BE2C (cell line): ENCODE results near the gene OLFM1.
A peak's percentile ranks its signal among the peaks of the same experiment; 100 is the strongest.

Experiments
- DNase-seq: peaks from one replicate; pipeline ENCODE4 v3.0.0-alpha.2; 2020
- H3K27me3 ChIP-seq: fragments of 250-450 bp; sonication (Bioruptor Pico); 2 replicates; pipeline ENCODE4 v1.5.1; 2020; ENCODE audit warnings: mild to moderate bottlenecking
- H3K36me3 ChIP-seq: fragments of 250-450 bp; sonication (Bioruptor Pico); 2 replicates; pipeline ENCODE4 v1.5.1; 2020; ENCODE audit warnings: mild to moderate bottlenecking
- H3K4me1 ChIP-seq: fragments of 250-450 bp; sonication (Bioruptor Pico); 2 replicates; pipeline ENCODE4 v1.5.1; 2020
- H3K4me3 ChIP-seq: 2 replicates; pipeline ENCODE4 v1.5.1; 2011; ENCODE audit warnings: low read depth, low read length
- H3K9me3 ChIP-seq: fragments of 250-450 bp; sonication (Bioruptor Pico); 2 replicates; pipeline ENCODE4 v1.5.1; 2020
- CTCF ChIP-seq: IDR thresholded peaks from 2 replicates; pipeline ENCODE4 v1.5.1; 2012; ENCODE audit warnings: mild to moderate bottlenecking, low read depth, low read length

Gene OLFM1

GRCh38 chr9:135141183-135141774 is 53.8 kb downstream of the OLFM1 start:
- Histone ChIP-seq H3K27me3 (no peaks in the 10 kb centered on the region), H3K36me3 (no peaks in the 10 kb centered on the region), H3K4me3 (no peak overlapping the region), H3K4me1 (peaks cover 37% of the 10 kb centered on the region), H3K9me3 (peaks cover 12% of the 10 kb centered on the region)
- no peak for DNase-seq
- TF ChIP-seq CTCF, result no peak

- no peak for TF ChIP-seq CTCF
- H3K9me3 ChIP-seq, result no peaks in the 10 kb centered on the region
- H3K36me3 ChIP-seq, result no peaks in the 10 kb centered on the region
- H3K4me3 ChIP-seq, result no peak overlapping the region
- peaks cover 41% of the 10 kb centered on the region for H3K4me1 ChIP-seq
- H3K27me3 ChIP-seq, result no peaks in the 10 kb centered on the region
- peak; percentile 67 for DNase-seq
These were observed 57.2 kb downstream of the OLFM1 start for GRCh38 chr9:135144581-135145170.

GRCh38 chr9:135145312-135145711 is 57.8 kb downstream of the OLFM1 start:
- TF ChIP-seq CTCF, result no peak
- H3K9me3 ChIP-seq, result no peaks in the 10 kb centered on the region
- no peak overlapping the region for H3K4me3 ChIP-seq
- no peaks in the 10 kb centered on the region for H3K36me3 ChIP-seq
- peaks cover 41% of the 10 kb centered on the region for H3K4me1 ChIP-seq
- DNase-seq, result no peak
- no peaks in the 10 kb centered on the region for H3K27me3 ChIP-seq

GRCh38 chr9:135146241-135146640 is 58.8 kb downstream of the OLFM1 start:
- Histone ChIP-seq H3K9me3 (no peaks in the 10 kb centered on the region), H3K36me3 (no peaks in the 10 kb centered on the region), H3K4me1 (peaks cover 41% of the 10 kb centered on the region), H3K27me3 (no peaks in the 10 kb centered on the region), H3K4me3 (no peak overlapping the region)
- no peak for TF ChIP-seq CTCF
- DNase-seq, result no peak

GRCh38 chr9:135146766-135147473 is 59.5 kb downstream of the OLFM1 start:
- Histone ChIP-seq H3K9me3 (no peaks in the 10 kb centered on the region), H3K36me3 (no peaks in the 10 kb centered on the region)

More at GRCh38 chr9:135146766-135147473, 59.5 kb downstream of the OLFM1 start:
- TF ChIP-seq CTCF, result 0 out of 2 replicates have a peak, but pooled peaks have one; percentile 9
- Histone ChIP-seq H3K4me1 (peaks cover 41% of the 10 kb centered on the region), H3K27me3 (no peaks in the 10 kb centered on the region), H3K4me3 (peak overlapping the region; percentile 36)
- peak; percentile 77 for DNase-seq
